NCI-H1092 treated with DMSO at 0.1 percent for 48 hours (cell line): Measurements from ENCODE around the gene CPEB2.

Experiments used
- DNase-seq: peaks from one replicate; lab custom pipeline; 2025; lab: John Stamatoyannopoulos, UW

The CPEB2 gene

DNA sequence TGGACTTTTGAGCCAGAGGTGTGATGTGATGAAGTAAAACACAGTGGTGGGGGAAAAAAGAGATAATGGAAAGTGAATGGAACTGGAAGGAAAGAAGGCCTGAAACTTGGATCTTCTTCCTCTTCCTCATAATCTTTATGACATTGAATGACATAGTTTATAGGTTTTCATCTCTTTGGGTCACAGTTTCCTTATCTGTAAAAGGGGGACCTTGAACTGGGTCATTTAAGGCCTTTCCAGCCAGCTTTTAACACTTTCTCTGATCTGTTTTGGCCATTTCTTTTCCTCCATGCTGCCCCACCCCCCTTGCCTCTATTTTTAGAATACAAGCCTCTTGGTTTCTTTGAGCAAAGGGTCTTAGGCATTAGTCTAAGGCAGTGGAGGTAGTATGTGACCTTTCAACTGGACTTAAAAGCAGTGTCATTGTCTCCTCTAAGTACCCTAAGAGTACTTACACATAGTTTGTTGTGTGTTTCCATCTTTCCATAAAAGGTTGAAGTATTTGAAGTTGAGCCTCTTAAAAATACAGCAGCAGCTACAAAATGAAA, 7.8 kb downstream of the CPEB2 start:
- no peak for DNase-seq

DNA sequence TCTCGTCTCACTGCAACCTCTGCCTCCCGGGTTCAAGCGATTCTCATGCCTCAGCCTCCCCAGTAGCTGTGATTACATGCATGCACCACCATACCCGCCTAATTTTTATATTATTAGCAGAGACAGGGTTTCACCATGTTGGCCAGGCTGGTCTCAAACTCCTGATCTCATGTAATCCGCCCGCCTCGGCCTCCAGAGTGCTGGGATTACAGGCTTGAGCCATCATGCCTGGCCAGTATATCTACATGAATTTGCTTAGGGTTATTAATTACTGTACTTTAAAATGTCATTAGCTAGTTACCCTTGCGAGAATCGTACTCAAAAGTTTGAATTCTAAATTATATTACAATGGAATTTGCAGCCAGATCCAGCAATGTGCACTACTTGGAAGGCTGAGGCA, 8.9 kb downstream of the CPEB2 start:
- no peak for DNase-seq

DNA sequence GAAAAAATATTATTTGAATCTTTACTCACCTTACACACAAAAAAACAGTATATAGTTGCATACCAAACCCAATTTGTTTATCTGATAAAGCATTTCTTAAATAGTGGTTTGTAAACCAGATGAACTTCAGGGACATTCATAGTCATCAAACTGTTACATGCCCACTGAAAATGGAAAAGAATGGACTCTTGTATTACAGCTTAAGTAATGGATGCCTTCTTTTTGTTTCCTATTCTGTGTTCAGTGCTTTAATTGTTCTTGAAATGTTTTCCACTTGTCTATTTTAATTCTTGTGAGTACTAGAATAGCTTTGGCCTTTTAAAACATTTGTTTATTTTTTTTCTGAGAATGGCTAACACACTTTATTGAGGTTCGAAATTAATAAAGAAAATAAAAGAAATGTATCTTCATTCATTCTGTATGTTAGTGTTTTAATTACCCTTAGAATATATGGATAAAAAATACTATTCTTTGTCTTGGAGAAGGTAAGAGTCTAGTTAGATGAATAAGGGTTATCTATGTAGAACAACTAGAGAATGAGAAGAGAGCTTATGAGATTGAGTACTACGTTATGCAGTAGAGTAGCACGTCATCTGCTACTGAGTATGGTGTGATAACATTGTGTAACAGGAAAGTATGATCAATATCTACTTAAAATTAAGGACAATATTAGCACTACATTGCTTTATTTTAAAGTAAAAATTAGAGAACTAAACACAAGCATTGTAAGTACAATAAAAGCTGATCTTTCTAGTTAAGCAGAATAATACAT, 9.9 kb downstream of the CPEB2 start:
- DNase-seq = no peak

DNA sequence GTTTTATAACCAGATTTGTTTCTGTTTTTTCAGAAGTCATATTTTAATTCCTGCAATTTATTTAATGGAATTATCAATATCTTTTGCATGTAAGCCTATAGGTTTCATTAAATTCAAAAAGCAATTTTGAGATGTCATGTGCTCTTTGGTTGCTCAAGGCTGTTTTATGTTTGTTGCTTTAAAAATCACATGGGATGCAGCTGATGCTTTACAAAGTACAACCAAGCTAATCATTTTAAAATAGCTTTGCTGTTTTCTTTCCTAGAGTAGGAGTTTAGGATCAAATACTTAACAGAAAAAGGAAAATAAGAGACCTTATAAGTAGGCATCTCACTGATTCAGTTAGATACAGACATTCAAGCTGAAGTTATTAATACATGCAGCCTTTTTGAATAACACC, 11.3 kb downstream of the CPEB2 start:
- no peak for DNase-seq

DNA sequence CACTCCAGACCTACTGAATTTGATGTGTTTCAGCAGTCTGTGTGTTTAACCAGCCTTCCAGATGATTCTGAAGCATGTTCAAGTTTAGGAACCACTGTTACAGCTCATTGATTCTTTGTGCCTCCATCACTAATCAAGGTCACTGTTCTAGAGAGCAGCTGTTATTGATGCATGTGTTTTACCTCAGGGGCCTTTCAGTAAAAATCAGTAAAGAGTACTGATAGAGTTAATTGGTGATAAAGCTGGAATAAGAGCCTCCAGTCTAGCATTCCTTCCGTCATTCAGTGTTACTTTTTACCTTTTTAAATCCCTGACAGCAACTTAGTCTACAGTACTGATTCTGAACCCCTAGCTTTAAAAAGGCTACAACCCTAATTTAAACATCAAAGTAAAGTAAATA, 12.9 kb downstream of the CPEB2 start:
- no peak for DNase-seq

DNA sequence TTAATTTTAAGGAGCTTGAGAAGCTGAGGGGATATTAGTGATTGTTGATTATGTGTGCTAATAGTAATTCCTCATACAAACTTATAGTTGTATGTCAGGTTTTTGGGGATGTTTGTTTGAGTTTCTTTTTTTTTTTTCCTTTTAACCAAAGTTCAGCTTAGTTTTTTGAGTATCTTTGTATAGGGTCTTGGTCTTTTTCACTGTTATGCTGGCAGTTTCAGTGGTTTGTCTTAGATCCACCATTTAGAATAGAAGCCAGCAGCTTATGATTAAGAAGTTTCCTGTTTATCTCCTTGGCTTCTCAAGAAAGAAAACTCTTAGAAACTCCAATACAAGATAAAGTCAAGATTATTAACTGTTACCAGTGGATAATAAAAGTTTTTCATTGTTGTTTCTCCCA, 16.1 kb downstream of the CPEB2 start:
- no peak for DNase-seq

DNA sequence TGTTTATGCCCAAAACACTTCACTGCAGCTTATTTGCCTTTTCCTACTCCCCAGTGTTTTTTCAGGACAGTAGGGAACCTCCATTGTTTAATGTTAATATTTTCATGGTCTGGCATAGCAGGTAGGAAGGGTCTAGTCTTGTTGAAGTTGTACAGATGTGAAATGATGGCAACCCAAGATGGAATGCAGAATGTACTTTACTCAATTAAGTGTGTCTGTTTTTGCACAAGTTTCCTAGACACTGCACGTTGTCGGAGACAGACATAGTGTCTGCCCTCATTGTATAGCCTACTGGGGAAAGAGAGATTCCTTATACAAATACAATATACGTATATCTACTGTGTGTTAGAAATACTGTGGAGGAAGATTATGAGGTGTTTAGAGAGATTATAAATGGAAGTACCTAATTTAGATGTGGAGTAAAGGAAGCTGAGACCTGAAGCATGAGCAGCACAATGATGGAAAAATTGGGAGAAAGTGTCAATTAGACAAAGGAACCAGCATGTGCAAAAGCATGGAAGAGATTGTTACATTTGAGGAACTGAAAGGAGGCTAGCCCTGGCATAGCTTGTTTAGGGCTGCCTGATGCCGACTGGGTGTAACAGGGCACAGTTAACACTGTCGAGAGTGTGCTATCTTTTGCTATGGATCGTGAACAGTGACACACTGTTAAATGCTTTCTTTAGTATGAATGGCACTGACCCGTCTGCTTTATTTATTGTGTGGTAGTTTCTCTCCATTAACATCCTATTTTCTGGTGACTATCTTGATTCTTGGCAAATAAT, 18.4 kb downstream of the CPEB2 start:
- no peak for DNase-seq

DNA sequence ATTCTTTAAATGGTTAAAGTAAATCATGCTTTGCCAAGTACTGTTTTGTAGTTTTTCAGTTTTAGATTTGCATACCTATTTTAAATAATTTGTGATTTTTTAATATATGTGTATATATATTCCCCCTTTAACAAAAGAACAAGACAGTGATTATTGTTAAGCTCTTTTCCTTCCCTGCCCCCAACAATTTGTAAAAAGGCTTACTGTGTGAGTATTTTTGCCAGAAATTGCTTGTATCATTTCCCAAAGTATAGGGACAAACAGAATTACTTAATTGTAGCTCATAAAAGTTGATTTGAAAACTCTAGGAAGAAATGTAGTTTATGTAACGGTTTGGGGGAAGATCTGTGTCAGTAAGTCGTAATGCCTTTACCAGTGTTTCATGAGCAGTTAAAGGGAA, 19.0 kb downstream of the CPEB2 start:
- no peak for DNase-seq

DNA sequence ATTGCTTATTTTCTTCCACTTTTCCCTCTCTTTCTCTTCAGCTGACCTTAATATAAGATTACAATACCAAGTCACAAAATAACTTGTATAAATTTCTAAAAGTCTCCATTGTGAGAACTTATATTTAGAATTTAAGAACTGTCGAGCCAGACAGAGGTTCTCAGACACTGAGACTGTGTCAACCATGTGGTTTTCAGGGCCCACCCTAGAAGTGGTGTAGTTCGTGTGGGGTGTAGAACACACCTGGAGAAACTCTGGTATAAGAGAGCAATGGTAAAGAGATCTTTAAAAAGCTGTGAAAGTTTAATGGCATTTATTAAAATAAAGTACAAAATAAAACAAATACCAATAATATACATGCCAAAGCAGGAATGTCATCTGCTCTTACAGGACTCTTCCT, 19.7 kb downstream of the CPEB2 start:
- no peak for DNase-seq

DNA sequence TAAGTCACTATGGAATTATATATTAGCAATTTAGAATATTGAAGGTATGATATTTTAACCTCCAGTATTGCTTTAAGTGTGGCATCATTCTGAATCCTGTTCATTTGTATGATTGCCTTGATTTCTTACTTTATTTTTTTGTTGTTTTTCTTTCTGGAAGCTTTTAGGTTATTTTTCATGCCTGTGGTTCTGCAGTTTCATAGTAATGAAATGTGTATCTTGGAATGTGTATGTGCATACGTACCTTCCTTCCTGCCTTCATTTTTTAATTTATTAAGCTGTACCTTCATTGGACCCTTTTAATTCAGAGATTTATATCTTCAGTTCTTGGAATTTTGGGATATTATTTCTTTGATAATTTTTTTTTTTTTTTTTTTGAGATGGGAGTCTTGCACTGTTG, 22.1 kb downstream of the CPEB2 start:
- no peak for DNase-seq

DNA sequence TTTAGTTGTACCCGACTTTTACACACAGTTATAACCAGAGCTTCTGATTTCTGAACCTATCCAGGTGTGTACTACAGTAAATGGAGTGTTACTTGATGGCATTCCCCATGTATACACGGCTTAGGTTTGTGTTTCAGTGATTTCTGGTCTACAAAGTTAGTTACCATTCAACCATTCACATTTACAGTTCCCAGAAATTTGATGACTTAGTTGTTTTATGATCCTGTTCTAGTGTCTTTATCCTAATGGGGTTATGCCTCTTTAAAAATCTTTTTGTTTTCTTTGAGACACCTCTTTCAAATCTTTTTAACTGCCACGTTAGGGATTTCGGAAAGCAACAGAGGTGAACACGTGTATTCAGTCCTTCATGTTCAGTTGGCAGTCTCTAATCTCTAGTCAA, 23.4 kb downstream of the CPEB2 start:
- no peak for DNase-seq

DNA sequence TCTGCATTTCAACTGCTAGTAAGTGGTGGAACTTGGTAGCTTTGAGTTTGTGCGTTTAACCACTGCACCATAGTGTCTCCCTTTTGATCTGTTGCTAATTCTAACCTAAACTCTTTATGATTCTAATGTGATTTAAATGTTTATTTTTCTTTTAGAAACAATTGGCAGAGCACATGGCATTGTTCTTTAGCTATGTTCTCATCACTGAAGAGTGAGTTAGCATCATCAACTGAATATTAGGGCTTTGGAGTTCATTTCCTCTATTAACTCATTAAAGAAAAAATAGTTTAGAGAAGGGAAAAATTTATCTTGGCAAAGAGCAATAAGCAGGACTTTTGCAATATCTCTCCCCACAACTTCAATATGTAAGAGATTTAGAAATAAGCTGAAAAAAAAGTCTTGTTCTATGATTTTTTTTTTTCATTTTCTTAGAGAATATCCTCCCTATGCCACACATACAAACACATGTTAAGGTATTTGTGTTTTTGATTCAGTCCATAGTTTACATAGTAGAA, 25.7 kb downstream of the CPEB2 start:
- DNase-seq = no peak

DNA sequence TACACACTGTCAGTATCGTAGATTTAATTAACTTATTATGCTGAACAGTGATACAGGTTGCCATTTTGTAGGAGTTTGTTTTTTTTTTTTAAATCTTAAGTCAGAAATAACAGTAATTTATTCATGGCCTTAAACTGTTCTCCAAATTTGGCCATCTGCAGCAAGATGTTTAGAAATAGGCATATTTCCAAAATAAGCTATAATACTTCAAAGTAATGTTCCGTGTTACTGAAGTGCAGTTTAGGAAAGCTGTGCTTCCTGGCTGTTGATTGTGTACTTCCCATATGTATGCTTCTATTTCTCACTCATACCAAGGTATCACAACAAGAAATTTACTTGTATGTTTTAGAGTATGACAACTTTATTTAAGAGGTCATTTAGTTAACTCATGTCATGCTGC, 28.9 kb downstream of the CPEB2 start:
- DNase-seq = no peak

DNA sequence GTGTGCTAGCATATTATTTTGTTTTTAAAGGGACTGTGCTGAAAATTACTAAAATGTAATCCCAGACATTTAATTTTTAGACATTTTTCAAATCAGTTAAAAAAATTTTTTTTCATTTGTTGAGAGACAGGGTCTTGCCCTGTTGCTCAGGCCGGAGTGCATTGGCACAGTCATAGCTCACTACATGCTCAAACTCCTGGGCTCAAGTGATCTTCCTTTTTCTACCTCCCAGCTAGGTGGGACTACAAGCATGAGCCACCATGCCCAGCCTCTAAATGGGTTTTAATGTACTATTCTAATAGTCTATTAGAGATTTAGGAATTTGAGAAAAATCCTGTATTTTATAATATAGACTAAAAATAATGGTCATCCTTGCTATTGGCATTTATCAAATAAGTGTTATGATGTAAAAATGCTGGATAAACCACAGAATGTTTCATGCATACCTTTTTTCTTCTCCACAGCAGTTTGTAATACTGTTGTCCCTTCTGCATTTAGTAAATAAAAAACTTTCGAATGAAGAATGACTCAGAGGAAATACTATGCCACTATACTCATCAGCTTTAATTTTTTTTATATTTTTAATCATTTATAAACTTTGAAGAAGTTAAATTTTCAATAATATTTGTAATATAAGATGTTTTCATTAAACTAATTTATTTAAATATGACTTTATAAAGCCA, 29.9 kb downstream of the CPEB2 start:
- DNase-seq = no peak

DNA sequence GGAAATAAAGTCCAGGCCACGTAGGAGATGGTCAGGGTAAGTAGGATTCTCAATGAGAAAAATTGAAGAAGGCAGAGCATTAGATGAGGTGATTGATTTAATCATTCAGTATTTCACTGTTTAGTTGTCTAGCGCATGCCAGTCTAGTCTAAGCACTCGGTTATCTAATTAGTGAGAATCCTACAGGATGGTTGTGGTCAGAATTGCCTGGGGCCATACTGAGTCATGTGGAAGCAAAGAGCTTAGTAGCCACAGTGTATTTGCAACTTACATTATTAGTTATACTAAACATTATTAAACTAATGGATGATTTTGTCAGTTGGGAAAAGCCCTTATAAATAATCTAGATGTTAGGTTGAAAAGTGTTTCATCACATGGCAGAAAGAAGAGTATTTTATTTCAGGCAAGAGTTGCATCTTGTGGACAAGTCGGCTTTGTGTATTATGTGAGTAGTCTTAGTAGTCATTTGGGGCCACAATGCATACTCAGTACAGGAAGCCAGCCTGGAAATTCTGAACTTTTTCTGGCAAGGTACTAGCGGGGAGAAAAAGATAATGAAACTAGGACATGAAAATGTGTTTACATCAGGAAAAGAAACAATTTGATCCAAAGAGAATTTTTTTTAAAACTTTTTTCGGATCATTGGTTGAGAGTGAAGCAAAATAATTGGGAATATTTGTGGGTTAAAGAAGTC, 31.9 kb downstream of the CPEB2 start:
- DNase-seq = no peak

DNA sequence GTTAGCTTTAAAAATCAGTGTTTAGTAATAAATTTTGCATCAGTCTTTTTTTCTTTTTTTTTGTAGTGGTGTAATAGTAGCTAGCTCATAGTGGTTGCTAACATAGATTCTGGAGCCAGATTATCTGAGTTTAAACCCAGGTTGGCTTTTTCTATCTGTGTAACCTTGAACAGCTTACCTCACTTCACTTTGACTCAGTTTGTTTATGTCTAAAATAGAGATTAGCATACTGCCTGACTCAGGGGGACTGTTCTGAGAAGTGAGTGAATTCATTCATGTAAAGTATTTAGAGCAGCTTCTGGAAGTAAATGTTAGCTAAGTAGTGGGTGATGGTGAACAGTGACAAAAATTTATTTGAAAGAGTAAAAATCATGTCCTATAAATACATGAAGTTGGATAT, 32.9 kb downstream of the CPEB2 start:
- DNase-seq = no peak

DNA sequence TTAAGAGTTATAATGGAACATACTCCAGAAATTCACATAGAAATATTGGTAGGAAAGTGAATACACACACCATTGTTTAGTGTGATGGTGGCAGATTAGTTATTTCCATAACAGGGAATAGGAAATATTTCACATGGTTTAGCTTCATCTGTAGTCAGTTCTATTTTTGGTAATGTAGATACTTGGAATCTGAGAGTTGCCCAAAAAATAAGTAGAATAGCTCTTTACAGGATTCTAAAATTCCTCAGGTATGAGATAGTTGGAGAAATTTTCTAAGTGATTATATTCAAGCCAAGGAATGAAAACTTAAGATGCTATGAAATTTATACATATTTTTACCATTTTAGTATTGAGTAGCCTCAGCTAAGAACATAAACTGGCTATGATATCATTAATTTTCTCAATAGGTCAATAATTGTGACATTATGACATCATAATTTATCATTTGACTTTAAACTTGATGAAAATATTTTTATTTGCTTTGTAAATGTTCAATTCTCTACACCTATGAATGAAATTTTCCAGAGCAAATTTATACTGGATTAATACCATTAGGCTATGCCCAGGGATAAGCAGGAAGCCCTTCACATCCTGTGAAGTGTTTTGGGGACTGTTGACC, 35.8 kb downstream of the CPEB2 start:
- DNase-seq = no peak

DNA sequence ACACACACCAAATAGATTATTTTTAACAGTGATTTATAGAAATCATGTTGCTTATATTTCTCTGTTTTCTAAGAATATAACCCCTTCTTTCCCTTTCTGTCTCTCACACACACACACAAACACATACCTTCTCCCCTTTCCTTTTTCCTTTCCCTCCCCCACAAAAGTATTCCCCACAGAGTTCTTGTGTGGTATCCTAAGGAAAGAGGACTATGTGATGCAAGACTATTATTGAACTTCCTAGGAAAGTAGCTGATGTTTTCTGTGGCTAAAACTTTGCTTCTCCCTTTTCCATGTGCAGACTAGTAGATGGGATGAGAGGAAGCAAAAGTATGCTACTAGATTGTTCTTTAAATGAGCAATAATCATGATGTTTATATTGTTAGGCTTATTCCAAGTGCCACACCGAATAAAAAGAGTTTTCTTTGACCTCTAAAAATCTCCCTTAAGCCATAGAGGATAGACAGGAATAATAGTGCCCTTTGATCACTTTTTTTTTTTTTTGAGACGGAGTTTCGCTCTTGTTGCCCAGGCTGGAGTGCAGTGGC, 38.7 kb downstream of the CPEB2 start:
- no peak for DNase-seq

DNA sequence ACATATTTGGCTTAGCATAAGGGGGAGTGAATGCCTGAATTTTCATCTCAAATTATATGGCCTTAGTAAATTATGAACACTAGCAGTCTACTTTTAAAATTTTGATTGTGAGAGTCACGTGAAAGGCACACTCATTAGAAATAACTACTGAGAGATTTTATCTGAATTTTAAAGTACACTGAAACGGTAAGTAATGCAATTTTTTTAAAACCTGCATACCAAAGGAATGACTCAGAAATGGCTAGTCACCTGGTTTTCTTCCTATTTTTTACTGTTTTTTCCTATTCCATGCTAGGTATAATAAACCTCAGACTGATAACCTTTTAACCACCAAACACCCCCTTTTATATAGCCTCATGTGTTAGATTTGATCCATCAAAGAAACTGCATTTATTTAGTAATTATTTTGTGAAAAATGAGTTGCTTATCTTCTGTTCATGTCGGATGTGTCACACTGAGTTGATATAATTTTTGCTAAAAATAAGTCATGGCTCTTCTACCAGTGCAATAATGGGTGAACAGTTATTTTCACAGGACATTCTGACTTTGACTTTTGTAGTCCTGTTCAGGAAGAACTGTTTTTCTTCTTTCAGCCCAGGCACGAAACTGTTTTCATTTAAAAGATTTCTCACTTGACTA, 40.4 kb downstream of the CPEB2 start:
- no peak for DNase-seq

DNA sequence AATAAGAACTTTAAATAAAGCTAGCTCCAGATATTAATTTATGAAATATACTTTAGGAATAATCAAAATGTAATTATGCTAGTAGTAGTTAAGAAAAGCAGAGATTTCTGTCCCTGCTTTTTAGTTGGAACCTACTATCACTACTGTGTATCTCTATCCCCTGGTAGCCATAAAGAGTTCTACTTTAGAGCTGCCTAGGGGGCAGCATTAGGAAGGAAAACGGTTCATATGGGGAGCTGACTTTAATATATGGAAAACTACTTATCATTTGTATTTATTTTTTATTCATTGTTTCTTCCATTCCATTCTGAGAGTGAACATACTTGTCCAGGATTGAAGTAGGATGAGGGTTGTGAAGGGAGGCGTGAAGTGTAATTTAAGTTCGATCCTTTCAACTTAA, 40.9 kb downstream of the CPEB2 start:
- no peak for DNase-seq

DNA sequence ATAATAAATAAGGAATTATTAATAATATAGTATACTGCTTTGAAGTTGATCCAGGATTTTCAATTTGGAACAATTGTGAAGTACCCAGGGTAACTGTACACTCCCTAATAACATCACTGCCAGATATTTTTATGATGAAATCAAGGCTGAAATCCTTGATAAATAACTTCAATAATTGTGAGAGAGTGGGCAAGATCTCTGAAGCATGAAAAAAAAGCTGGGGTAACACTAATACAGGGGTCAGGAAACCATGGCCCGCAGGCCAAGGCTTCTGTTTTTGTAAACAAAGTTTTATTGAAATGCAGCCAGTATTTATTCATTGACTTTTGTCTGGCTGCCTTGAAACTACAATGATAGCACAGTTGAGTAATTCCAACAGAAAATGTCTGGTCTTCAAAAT, 41.6 kb downstream of the CPEB2 start:
- no peak for DNase-seq
